ENCODE results near the gene PTPRU. TPM values are rescaled to one million over a fixed set of nuclear protein-coding genes. Genes with fewer than 3 reads are reported as not detected.

The PTPRU gene
- total and polyA plus RNA-seq, 2 of the 8 experiments (the other 6 are each of a cell fraction or from before 2014, with no cell fraction given) = 33.8 to 41.8 TPM

DNA sequence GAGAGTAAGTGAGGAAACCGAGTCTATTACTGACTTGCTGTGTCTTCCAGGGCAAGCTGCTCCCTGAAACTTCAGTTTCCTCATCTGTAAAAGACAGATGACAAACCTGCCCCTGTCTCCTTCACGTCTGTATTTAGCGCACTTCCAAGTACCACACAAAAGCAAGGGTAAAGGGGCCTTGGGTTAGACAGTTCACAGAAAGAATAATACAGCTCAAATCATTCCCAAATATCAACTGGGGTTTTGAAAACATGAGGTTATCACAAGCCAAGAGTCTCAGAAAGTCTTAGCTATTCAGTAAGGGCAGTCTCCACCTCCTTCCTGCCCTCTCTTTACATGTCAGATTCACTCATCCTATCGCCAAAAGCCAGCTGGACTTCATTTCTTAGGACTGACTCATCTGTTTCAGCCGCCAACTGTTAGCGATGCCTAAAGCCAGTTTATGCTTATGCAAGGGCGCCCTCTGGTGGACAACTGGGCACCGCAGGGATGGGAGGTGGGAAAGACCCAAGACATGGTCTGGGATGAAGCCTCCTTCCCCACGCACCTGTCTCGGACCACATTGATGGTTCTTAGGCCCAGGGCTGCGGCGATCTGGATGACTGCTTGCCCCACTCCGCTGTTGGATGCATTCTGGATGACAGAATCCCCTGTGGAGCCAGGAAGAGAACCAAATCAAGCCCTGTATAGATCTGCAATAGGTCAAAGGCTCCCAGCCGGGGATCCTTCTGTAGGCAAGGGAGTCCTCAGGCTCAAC lies 33.6 kb upstream of the PTPRU start (continued):
- TF ChIP-seq, protein P1, sequence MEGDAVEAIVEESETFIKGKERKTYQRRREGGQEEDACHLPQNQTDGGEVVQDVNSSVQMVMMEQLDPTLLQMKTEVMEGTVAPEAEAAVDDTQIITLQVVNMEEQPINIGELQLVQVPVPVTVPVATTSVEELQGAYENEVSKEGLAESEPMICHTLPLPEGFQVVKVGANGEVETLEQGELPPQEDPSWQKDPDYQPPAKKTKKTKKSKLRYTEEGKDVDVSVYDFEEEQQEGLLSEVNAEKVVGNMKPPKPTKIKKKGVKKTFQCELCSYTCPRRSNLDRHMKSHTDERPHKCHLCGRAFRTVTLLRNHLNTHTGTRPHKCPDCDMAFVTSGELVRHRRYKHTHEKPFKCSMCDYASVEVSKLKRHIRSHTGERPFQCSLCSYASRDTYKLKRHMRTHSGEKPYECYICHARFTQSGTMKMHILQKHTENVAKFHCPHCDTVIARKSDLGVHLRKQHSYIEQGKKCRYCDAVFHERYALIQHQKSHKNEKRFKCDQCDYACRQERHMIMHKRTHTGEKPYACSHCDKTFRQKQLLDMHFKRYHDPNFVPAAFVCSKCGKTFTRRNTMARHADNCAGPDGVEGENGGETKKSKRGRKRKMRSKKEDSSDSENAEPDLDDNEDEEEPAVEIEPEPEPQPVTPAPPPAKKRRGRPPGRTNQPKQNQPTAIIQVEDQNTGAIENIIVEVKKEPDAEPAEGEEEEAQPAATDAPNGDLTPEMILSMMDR (IDR thresholded peaks at IDR 0.05; ENCODE audit: control extremely low read depth in 1 of 3, insufficient read depth in 1 of 3, low read depth in 1 of 3, low read length in 3 of 3) = peak; percentile 92 to 99 (median 94)
- TF ChIP-seq SP4 (IDR thresholded peaks at IDR 0.05; ENCODE audit: low read length) (no peak), FOSL1 (IDR thresholded peaks at IDR 0.05; ENCODE audit: insufficient read depth, low read depth, low read length) (no peak)

All from H1 (cell line).